Measurements from ENCODE around the gene PGRMC1. TPM values are rescaled to one million over a fixed set of nuclear protein-coding genes. Genes with fewer than 3 reads are reported as not detected.
"Not testable (repeated sequence)": the region's sequence is repeated elsewhere in the genome, so short reads cannot be mapped to it uniquely, and the experiment has no call there.

The PGRMC1 gene
- total RNA-seq, 1 donor from 2014 or later, result 101 TPM

DNA sequence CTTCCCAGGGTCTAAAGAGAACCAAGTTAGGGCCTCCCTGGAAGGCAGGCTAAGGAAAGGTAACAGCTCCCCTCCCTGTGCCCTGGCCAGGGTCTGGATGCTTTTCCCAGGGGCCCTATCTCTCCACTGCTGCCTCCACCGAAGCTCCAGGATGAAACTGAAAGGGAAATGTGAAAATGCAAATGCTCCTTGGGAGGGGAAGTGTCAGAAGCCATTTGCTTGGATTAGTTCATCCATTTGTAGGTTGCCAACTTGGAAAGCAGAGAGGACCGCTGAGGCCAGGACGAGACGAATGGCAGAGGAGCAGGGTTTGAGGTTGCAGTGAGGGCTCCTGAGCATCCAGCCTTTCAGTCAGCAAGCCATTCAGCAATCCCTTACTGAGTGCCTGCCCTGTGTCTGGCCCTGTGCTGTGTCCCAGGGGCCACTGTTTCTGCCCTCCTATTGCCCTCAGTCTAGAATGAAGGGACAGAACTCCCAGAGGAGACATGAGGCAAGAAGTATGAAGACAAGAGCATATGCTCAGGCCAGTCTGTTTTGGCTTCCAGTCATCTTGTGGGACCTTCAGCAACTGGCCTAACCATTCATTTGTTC is 45.9 kb upstream of the PGRMC1 start:
- H3K4me3 ChIP-seq (ENCODE audit: low read depth, low read length), result no peak overlapping the region
- no peaks in the 10 kb centered on the region for H3K36me3 ChIP-seq (ENCODE audit: control insufficient read depth, insufficient read depth, low read length)
- TF ChIP-seq, protein P1, sequence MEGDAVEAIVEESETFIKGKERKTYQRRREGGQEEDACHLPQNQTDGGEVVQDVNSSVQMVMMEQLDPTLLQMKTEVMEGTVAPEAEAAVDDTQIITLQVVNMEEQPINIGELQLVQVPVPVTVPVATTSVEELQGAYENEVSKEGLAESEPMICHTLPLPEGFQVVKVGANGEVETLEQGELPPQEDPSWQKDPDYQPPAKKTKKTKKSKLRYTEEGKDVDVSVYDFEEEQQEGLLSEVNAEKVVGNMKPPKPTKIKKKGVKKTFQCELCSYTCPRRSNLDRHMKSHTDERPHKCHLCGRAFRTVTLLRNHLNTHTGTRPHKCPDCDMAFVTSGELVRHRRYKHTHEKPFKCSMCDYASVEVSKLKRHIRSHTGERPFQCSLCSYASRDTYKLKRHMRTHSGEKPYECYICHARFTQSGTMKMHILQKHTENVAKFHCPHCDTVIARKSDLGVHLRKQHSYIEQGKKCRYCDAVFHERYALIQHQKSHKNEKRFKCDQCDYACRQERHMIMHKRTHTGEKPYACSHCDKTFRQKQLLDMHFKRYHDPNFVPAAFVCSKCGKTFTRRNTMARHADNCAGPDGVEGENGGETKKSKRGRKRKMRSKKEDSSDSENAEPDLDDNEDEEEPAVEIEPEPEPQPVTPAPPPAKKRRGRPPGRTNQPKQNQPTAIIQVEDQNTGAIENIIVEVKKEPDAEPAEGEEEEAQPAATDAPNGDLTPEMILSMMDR (IDR thresholded peaks at IDR 0.05; ENCODE audit: insufficient read depth, low read length, poor library complexity, severe bottlenecking), result no peak

GRCh38 chrX:119190831-119191230 is 45.3 kb upstream of the PGRMC1 start:
- Histone ChIP-seq H3K27me3 (ENCODE audit: control insufficient read depth, insufficient read depth, low read length) (peaks cover 3% of the 10 kb centered on the region), H3K36me3 (ENCODE audit: control insufficient read depth, insufficient read depth, low read length) (no peaks in the 10 kb centered on the region), H3K4me3 (ENCODE audit: low read depth, low read length) (no peak overlapping the region)
- no peak for DNase-seq (ENCODE audit: low read depth)
- TF ChIP-seq, protein P1 (IDR thresholded peaks at IDR 0.05; ENCODE audit: insufficient read depth, low read length, poor library complexity, severe bottlenecking), result no peak

More for the DNA sequence above, 45.9 kb upstream of the PGRMC1 start:
- DNase-seq (ENCODE audit: low read depth), result no peak
- peaks cover 3% of the 10 kb centered on the region for H3K27me3 ChIP-seq (ENCODE audit: control insufficient read depth, insufficient read depth, low read length)

DNA sequence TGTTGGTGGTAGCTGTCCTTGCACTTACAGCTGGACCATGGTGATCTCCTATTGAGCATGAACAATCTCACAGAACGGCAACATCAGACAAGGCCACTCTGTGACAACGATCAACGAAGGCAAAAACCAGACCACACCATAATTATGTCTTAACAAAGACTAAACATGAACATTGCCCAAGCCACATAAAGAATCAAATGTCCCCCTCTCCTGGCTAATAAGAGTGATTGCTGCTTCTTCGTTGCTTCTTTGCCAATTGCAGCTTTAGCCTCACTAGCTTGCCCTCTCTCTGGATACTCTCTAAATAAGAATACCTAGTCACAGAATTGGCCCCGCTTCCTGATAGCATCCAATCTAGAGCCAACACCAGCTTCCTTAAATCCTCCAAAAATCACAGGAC is 41.5 kb upstream of the PGRMC1 start:
- Histone ChIP-seq H3K27me3 (ENCODE audit: control insufficient read depth, insufficient read depth, low read length) (peaks cover 3% of the 10 kb centered on the region), H3K36me3 (ENCODE audit: control insufficient read depth, insufficient read depth, low read length) (no peaks in the 10 kb centered on the region), H3K4me3 (ENCODE audit: low read depth, low read length) (no peak overlapping the region)
- TF ChIP-seq, protein P1 (IDR thresholded peaks at IDR 0.05; ENCODE audit: insufficient read depth, low read length, poor library complexity, severe bottlenecking), result no peak
- DNase-seq (ENCODE audit: low read depth), result no peak

- no peaks in the 10 kb centered on the region for H3K36me3 ChIP-seq (ENCODE audit: control insufficient read depth, insufficient read depth, low read length)
- TF ChIP-seq, protein P1 (IDR thresholded peaks at IDR 0.05; ENCODE audit: insufficient read depth, low read length, poor library complexity, severe bottlenecking), result no peak
- H3K4me3 ChIP-seq (ENCODE audit: low read depth, low read length), result no peak overlapping the region
- DNase-seq (ENCODE audit: low read depth), result no peak
- peaks cover 4% of the 10 kb centered on the region for H3K27me3 ChIP-seq (ENCODE audit: control insufficient read depth, insufficient read depth, low read length)
Observed at GRCh38 chrX:119201570-119201969, 34.5 kb upstream of the PGRMC1 start.

DNA sequence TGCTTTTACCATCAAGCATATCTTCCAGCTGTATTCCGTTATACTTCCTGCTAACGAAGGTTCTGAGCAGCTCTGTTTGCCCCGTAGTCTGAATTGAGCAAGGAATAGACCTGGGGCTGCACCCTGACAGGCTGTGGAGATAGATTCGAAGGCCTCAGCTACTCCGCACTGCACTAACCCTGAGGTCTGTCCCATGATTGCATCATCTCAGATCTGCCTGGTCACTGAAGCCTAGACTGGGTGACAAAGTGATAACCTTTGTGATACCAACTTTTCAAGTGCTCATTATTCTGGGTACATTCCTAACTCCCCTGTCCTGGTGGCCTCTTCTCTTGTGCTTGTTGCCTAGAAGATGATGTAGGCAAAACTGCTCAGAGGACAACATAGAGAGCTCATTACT is 29.9 kb upstream of the PGRMC1 start:
- Histone ChIP-seq H3K36me3 (ENCODE audit: control insufficient read depth, insufficient read depth, low read length) (no peaks in the 10 kb centered on the region), H3K27me3 (ENCODE audit: control insufficient read depth, insufficient read depth, low read length) (peaks cover 4% of the 10 kb centered on the region), H3K4me3 (ENCODE audit: low read depth, low read length) (no peak overlapping the region)
- TF ChIP-seq, protein P1 (IDR thresholded peaks at IDR 0.05; ENCODE audit: insufficient read depth, low read length, poor library complexity, severe bottlenecking), result no peak
- no peak for DNase-seq (ENCODE audit: low read depth)

- DNase-seq (ENCODE audit: low read depth); H3K27me3 ChIP-seq (ENCODE audit: control insufficient read depth, insufficient read depth, low read length); H3K36me3 ChIP-seq (ENCODE audit: control insufficient read depth, insufficient read depth, low read length); H3K4me3 ChIP-seq (ENCODE audit: low read depth, low read length): not testable (repeated sequence)
Observed at GRCh38 chrX:119207483-119207882, 28.6 kb upstream of the PGRMC1 start.
